ENCODE data around the gene BTAF1.
A peak's percentile ranks its signal among the peaks of the same experiment; 100 is the strongest.

Gene BTAF1

DNA sequence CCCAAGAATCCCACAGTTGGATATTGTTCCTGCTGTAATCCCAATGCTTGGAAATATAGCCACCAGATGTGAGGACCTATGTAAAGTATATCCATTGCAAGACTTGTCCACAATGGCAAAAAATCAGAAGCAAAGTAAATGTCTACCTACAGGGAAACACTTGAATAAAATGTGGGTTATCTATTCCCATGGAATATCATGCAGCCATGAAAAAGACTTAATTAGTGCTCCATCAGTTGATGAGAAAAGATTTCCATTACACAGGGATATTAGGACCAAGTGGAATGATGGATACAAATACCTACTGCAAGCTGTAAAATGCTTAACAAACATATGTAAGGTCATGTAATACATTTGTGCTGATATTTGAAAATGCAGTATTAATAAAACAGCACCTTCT lies 131.2 kb downstream of the BTAF1 start:
- DNase-seq = no peak

- no peak for DNase-seq
These were observed 138.7 kb downstream of the BTAF1 start for GRCh38 chr10:92062273-92062672.

GRCh38 chr10:92064506-92064905 lies 140.9 kb downstream of the BTAF1 start:
- DNase-seq = no peak

DNA sequence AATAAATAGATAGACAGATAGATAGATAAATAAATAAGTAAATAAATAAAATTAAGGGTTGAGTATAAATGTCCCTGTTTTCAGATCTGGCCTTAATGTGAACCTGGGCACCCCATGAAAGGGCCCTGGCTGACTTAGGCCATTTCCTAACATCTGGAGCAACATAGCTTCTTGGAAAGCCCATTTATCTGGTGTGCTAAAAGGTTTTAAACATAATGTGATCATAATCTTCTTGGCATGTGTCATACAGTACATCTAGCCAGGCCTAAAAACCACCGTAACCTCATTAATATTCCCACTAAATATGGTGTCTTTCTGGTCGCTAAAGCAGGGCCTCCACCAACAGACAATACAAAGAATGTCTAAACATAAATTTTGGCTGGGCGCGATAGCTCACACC lies 142.8 kb downstream of the BTAF1 start:
- DNase-seq = no peak

GRCh38 chr10:92068900-92069299 lies 145.3 kb downstream of the BTAF1 start:
- peak; percentile 50 for DNase-seq

- DNase-seq = no peak
These were observed 150.7 kb downstream of the BTAF1 start for GRCh38 chr10:92074126-92074887.

DNA sequence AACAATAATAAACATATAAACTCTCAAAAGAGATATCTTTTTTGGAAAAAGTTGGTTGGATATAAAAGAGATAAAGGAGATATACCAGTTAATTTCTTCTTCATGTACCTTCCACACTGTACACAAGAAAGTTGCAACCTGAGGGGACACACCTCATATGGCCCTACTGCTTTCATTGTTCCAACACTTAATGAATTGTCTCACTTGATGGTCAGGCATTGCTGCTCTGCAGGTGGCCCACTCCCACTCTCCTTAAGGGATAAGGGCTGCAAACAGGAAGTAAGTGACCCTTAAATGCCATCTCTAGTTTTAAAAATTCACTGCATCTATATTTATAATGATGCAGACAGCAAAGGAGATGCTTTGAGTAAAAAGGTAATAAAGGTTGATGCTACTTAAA lies 152.3 kb downstream of the BTAF1 start:
- DNase-seq = no peak

DNA sequence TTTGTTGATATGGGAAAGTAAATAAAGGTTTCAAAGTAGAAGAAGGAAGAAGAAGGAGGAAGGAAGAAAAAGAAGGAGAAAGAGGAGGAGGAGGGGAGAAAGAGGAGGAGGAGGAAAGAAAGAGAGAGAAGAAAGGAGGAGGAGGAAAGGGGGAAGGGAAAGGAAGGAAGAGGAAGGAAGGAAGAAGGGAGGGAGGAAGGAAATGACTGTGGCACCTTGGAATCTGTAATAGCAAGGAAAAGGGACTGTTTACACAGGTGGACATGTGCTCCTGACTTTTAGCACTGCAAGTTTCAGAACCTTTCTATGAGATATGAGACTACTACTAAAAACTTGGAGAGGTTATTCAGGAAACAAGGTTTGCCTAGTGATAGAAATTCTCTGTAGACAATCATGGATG lies 153.2 kb downstream of the BTAF1 start:
- DNase-seq = no peak

- no peak for DNase-seq
These were observed 155.4 kb downstream of the BTAF1 start for GRCh38 chr10:92079003-92079402.
